ENCODE measurements around the gene EBF3.
"Not testable (repeated sequence)": the region's sequence is repeated elsewhere in the genome, so short reads cannot be mapped to it uniquely, and the experiment has no call there.

EBF3 gene

GRCh38 chr10:129926066-129927055, 37.7 kb downstream of the EBF3 start:
- no peak for DNase-seq

- no peak for DNase-seq
Observed at GRCh38 chr10:129924375-129925085, 39.5 kb downstream of the EBF3 start.

GRCh38 chr10:129922598-129923123, 41.4 kb downstream of the EBF3 start:
- DNase-seq = no peak

- no peak for DNase-seq
Observed at GRCh38 chr10:129921801-129922597, 42.1 kb downstream of the EBF3 start.

- DNase-seq = no peak
Observed at GRCh38 chr10:129921065-129921670, 42.9 kb downstream of the EBF3 start.

- DNase-seq = not testable (repeated sequence)
Observed at GRCh38 chr10:129920187-129920586, 43.9 kb downstream of the EBF3 start.

GRCh38 chr10:129919358-129919757, 44.7 kb downstream of the EBF3 start:
- no peak for DNase-seq

GRCh38 chr10:129918836-129919235, 45.2 kb downstream of the EBF3 start:
- no peak for DNase-seq

GRCh38 chr10:129918401-129918800, 45.7 kb downstream of the EBF3 start:
- no peak for DNase-seq

GRCh38 chr10:129917936-129918335, 46.1 kb downstream of the EBF3 start:
- DNase-seq = no peak

- DNase-seq = no peak
Observed at GRCh38 chr10:129916506-129916995, 47.5 kb downstream of the EBF3 start.

- no peak for DNase-seq
Observed at GRCh38 chr10:129915526-129916378, 48.3 kb downstream of the EBF3 start.

- DNase-seq = no peak
Observed at GRCh38 chr10:129914960-129915359, 49.1 kb downstream of the EBF3 start.

- DNase-seq = no peak
Observed at GRCh38 chr10:129914153-129914855, 49.8 kb downstream of the EBF3 start.

GRCh38 chr10:129912986-129913695, 50.9 kb downstream of the EBF3 start:
- no peak for DNase-seq

- no peak for DNase-seq
Observed at GRCh38 chr10:129912166-129912917, 51.7 kb downstream of the EBF3 start.

GRCh38 chr10:129911451-129912165, 52.5 kb downstream of the EBF3 start:
- DNase-seq = no peak

GRCh38 chr10:129910861-129911260, 53.2 kb downstream of the EBF3 start:
- no peak for DNase-seq

Data from NCI-H1105 (cell line).